ENCODE measurements around the gene EGR2.

DNA sequence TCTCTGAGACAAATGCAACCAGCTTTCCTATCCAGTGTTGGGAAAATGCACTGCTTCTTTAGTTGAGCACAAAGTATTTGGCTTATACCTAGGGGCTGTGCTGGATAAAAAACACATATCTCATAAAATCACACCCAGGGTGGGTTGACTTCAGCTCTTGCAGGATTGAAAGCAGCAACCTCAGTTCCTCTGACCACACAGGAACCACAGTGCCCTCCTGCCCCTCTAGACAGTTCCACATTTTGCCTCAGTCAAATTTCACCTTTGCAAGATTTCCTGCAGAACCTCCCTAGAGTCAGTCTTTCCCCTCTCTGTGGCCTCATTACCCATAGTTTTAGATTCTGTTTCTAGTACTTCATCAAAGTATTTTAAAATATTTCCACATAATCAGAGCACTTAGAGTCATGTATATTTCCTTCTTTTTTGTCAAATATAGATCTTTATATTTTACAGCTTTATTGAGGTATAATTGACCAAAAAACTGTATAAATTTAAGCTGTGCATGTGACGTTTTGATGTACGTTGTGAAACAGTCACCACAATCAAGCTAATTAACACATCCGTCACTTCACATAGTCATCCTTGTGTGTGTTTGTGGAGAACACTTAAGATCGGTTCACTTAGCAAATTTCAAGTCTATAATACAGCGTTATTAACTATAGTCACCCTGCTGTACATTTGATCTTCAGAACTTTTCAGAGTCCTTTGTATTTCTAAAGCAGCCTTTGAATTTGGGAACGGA, 37.0 kb upstream of the EGR2 start:
- TF ChIP-seq FOXM1 (IDR thresholded peaks at IDR 0.05; ENCODE audit: borderline replicate concordance), result no peak
- TF ChIP-seq ELF4 (IDR thresholded peaks at IDR 0.05), result no peak
- TF ChIP-seq, protein P1, sequence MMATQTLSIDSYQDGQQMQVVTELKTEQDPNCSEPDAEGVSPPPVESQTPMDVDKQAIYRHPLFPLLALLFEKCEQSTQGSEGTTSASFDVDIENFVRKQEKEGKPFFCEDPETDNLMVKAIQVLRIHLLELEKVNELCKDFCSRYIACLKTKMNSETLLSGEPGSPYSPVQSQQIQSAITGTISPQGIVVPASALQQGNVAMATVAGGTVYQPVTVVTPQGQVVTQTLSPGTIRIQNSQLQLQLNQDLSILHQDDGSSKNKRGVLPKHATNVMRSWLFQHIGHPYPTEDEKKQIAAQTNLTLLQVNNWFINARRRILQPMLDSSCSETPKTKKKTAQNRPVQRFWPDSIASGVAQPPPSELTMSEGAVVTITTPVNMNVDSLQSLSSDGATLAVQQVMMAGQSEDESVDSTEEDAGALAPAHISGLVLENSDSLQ (IDR thresholded peaks at IDR 0.05), result no peak
- TF ChIP-seq SP1 (IDR thresholded peaks at IDR 0.05), result no peak
- TF ChIP-seq NFRKB (IDR thresholded peaks at IDR 0.05), result no peak
- no peak for TF ChIP-seq SUZ12 (IDR thresholded peaks at IDR 0.05)
- no peak for TF ChIP-seq ZNF384 (IDR thresholded peaks at IDR 0.05)
- no peak for TF ChIP-seq ARNT (IDR thresholded peaks at IDR 0.05)
- TF ChIP-seq FOXK2 (IDR thresholded peaks at IDR 0.05), result no peak
